HepG2 (cell line): ENCODE data around the gene ACSF3. TPM values are rescaled to one million over a fixed set of nuclear protein-coding genes. Genes with fewer than 3 reads are reported as not detected.

Experiments used
- ARHGAP35 ChIP-seq: sonication (generic); formaldehyde crosslinking; IDR thresholded peaks from 2 replicates; pipeline ENCODE4 v1.9.0; 2022; ENCODE audit warnings: mild to moderate bottlenecking, inconsistent platforms, moderate library complexity, missing genetic modification reagents, borderline replicate concordance
- BORCS8-MEF2B ChIP-seq: sonication (generic); formaldehyde crosslinking; IDR thresholded peaks from 2 replicates; pipeline ENCODE4 v1.8.0; 2022; ENCODE audit warnings: mild to moderate bottlenecking, missing genetic modification reagents
- CBX2 ChIP-seq, 2 experiments: fragments of 200-600 bp in 1 of 2; sonication (generic); formaldehyde crosslinking in 1 of 2; IDR thresholded peaks; 2 replicates each; pipeline versions ENCODE4 v1.7.0 to v1.8.1; 2018 to 2022; ENCODE audit warnings: low read depth in 2 of 2, low read length in 1 of 2, mild to moderate bottlenecking in 1 of 2, missing genetic modification reagents in 1 of 2
- CREB1 ChIP-seq, 2 experiments: fragments of 450-650 bp in 1 of 2; IDR thresholded peaks; 2 replicates each; pipeline ENCODE4 v1.6.1; 2016 to 2017; ENCODE audit warnings: control low read depth in 1 of 2, mild to moderate bottlenecking in 1 of 2, missing compliant biosample characterization in 1 of 2, missing genetic modification characterization in 1 of 2
- MAZ ChIP-seq, 2 experiments: sonication (generic) in 1 of 2; formaldehyde crosslinking in 1 of 2; IDR thresholded peaks; 2 replicates each; pipeline versions ENCODE4 v1.5.0 to v1.6.1; 2012 to 2020; ENCODE audit warnings: low read depth in 2 of 2, mild to moderate bottlenecking in 2 of 2, borderline replicate concordance in 1 of 2, improper control_type of control experiment in 1 of 2, low read length in 1 of 2, missing genetic modification reagents in 1 of 2, moderate library complexity in 1 of 2
- MEIS1 ChIP-seq: sonication (generic); formaldehyde crosslinking; IDR thresholded peaks from 2 replicates; pipeline ENCODE4 v1.9.0; 2021; ENCODE audit warnings: mild to moderate bottlenecking, missing genetic modification reagents, moderate library complexity, borderline replicate concordance
- NRL ChIP-seq: sonication (generic); formaldehyde crosslinking; IDR thresholded peaks from 2 replicates; pipeline ENCODE4 v1.5.0; 2020; ENCODE audit warnings: missing genetic modification reagents, mild to moderate bottlenecking, moderate library complexity, borderline replicate concordance
- TBX3 ChIP-seq: fragments of 450-650 bp; IDR thresholded peaks from 2 replicates; pipeline ENCODE4 v1.6.1; 2017; ENCODE audit warnings: antibody characterized with exemption, mild to moderate bottlenecking, inconsistent platforms, borderline replicate concordance
- ZFP62 ChIP-seq: sonication (generic); formaldehyde crosslinking; IDR thresholded peaks from 2 replicates; pipeline ENCODE4 v1.4.0; 2020; ENCODE audit warnings: missing genetic modification reagents
- ZNF224 ChIP-seq: sonication (generic); formaldehyde crosslinking; IDR thresholded peaks from 2 replicates; pipeline ENCODE4 v1.5.0; 2020; ENCODE audit warnings: mild to moderate bottlenecking, missing genetic modification reagents
- ZNF263 ChIP-seq: sonication (generic); formaldehyde crosslinking; IDR thresholded peaks from 2 replicates; pipeline ENCODE4 v1.4.0; 2020; ENCODE audit warnings: missing genetic modification reagents
- ZNF605 ChIP-seq: sonication (generic); formaldehyde crosslinking; IDR thresholded peaks from 2 replicates; pipeline ENCODE4 v1.8.0; 2022; ENCODE audit warnings: mild to moderate bottlenecking, missing genetic modification reagents
- ZNF607 ChIP-seq: sonication (generic); formaldehyde crosslinking; IDR thresholded peaks from 2 replicates; pipeline ENCODE4 v1.5.1; 2020; ENCODE audit warnings: missing genetic modification reagents, mild to moderate bottlenecking, borderline replicate concordance
- ZNF776 ChIP-seq: sonication (generic); formaldehyde crosslinking; IDR thresholded peaks from 2 replicates; pipeline ENCODE4 v1.4.0; 2020; ENCODE audit warnings: mild to moderate bottlenecking, missing genetic modification reagents
- polyA plus RNA-seq, 8 experiments: library from polyadenylated mRNA; depleted of rRNA in 3 of 8; stranded (reverse) in 7 of 8; unstranded in 1 of 8; fragments of >200 nt; fragmentation: Illumina TruSeq in 4 of 8; extraction: Trizol in 4 of 8; gene quantifications; 2 replicates each; pipeline versions ENCODE4 v1.2.1 to v1.2.3, GENCODE V29; 2011 to 2016; ENCODE audit warnings: low read depth in 4 of 8, missing spikeins in 1 of 8, mixed read lengths in 1 of 8; ENCODE audit not compliant: insufficient read depth in 1 of 8
- total RNA-seq, 5 experiments: library from RNA; depleted of rRNA; stranded (reverse); fragments of >200 nt; fragmentation: Illumina TruSeq; extraction: Trizol; gene quantifications; 2 replicates each; pipeline ENCODE4 v1.2.3, GENCODE V29; 2016; ENCODE audit warnings: low read depth in 1 of 5
- TF ChIP-seq, protein P1 (sequence below): sonication (generic); formaldehyde crosslinking; IDR thresholded peaks from 2 replicates; pipeline ENCODE4 v1.5.1; 2020; ENCODE audit warnings: missing genetic modification reagents, mild to moderate bottlenecking, borderline replicate concordance
- TF ChIP-seq, protein P2 (sequence below): sonication (generic); formaldehyde crosslinking; conservative IDR thresholded peaks from 2 replicates; pipeline ENCODE4 v1.5.0; 2020; ENCODE audit warnings: missing genetic modification reagents
- TF ChIP-seq, protein P3 (sequence below): IDR thresholded peaks from 2 replicates; pipeline ENCODE4 v1.6.1; 2016; ENCODE audit warnings: missing biosample characterization, missing genetic modification reagents, low read depth
- TF ChIP-seq, protein P4 (sequence below): sonication (generic); formaldehyde crosslinking; IDR thresholded peaks from 2 replicates; pipeline ENCODE4 v1.5.1; 2020; ENCODE audit warnings: mild to moderate bottlenecking, missing genetic modification reagents, moderate library complexity
- TF ChIP-seq, protein P5 (sequence below): sonication (generic); formaldehyde crosslinking; IDR thresholded peaks from 2 replicates; pipeline ENCODE4 v1.4.0; 2020; ENCODE audit warnings: mild to moderate bottlenecking, missing genetic modification reagents

ACSF3 gene
- total and polyA plus RNA-seq, 2 of the 13 experiments (the other 11 are each of a cell fraction or from before 2014, with no cell fraction given), result 14.9 to 30.6 TPM

DNA sequence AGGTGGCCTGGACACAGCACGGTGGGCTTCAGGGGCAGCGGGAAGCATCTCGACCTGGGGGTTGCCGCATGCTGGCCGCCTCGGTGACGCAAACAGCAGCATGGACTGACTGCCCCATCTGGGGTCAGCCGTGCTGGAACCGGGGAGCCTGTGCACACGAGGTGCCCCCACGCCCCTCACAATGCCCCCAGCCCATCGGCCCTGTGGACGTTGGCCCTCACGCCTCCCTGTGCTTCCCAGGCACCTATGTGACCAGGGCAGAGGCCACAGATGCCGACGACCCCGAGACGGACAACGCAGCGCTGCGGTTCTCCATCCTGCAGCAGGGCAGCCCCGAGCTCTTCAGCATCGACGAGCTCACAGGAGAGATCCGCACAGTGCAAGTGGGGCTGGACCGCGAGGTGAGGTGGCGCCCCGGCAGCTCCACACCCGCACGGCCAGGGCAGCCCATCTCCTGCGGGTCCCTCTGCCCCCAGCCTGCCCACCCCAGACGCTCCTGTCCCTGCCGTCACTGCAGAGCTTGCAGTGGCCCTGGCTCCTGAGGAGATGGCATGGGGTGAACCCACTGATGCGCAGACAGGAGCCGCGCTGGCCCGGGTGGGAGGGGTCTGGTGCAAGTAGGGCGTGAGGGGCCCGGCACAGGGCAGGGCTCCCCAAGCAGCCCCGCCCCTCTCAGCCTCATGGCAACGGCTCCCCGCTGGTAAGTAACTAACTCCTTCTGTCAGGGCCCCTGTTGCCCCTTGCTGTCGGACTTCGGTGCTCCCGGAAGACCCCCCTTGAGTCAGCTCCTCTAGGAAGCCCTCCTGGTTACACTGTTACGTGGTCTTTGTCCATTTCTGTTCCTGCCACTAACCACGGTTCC lies 91.5 kb downstream of the ACSF3 start (continued):
- no peak for TF ChIP-seq CREB1 (IDR thresholded peaks at IDR 0.05)
- no peak for TF ChIP-seq CREB1 (CRISPR knock-in tag; IDR thresholded peaks at IDR 0.05)
- 0 out of 2 replicates have a peak, but pooled peaks have one; percentile 19 for TF ChIP-seq MAZ (IDR thresholded peaks at IDR 0.05; ENCODE audit: borderline replicate concordance, low read depth, low read length)
- TF ChIP-seq MAZ (CRISPR knock-in tag; IDR thresholded peaks at IDR 0.05; ENCODE audit: low read depth), result no peak
- TF ChIP-seq NRL, result 0 out of 2 replicates have a peak, but pooled peaks have one; percentile 14
- TF ChIP-seq ZNF263 (CRISPR knock-in tag), result peak; percentile 32; the same call in 1 of the 2 replicates
- TF ChIP-seq, protein P1, sequence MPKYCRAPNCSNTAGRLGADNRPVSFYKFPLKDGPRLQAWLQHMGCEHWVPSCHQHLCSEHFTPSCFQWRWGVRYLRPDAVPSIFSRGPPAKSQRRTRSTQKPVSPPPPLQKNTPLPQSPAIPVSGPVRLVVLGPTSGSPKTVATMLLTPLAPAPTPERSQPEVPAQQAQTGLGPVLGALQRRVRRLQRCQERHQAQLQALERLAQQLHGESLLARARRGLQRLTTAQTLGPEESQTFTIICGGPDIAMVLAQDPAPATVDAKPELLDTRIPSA (CRISPR knock-in tag), result no peak
- TF ChIP-seq, protein P2, sequence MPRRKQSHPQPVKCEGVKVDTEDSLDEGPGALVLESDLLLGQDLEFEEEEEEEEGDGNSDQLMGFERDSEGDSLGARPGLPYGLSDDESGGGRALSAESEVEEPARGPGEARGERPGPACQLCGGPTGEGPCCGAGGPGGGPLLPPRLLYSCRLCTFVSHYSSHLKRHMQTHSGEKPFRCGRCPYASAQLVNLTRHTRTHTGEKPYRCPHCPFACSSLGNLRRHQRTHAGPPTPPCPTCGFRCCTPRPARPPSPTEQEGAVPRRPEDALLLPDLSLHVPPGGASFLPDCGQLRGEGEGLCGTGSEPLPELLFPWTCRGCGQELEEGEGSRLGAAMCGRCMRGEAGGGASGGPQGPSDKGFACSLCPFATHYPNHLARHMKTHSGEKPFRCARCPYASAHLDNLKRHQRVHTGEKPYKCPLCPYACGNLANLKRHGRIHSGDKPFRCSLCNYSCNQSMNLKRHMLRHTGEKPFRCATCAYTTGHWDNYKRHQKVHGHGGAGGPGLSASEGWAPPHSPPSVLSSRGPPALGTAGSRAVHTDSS (CRISPR knock-in tag), result no peak
- peak; percentile 24; the same call in 1 of the 2 replicates for TF ChIP-seq TBX3
- TF ChIP-seq, protein P3, sequence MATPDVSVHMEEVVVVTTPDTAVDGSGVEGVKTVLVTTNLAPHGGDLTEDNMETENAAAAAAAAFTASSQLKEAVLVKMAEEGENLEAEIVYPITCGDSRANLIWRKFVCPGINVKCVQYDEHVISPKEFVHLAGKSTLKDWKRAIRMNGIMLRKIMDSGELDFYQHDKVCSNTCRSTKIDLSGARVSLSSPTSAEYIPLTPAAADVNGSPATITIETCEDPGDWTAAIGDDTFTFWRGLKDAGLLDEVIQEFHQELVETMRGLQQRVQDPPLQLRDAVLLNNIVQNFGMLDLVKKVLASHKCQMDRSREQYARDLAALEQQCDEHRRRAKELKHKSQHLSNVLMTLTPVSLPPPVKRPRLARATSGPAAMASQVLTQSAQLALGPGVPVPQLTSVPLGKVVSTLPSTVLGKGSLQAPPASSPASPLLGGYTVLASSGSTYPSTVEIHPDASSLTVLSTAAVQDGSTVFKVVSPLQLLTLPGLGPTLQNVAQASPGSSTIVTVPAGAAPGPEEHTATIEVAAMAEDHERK (CRISPR knock-in tag), result no peak
- 0 out of 2 replicates have a peak, but pooled peaks have one; percentile 70 for TF ChIP-seq ZNF607 (CRISPR knock-in tag)
- TF ChIP-seq ARHGAP35 (CRISPR knock-in tag), result 0 out of 2 replicates have a peak, but pooled peaks have one; percentile 32
- no peak for TF ChIP-seq BORCS8-MEF2B (CRISPR knock-in tag)
- TF ChIP-seq, protein P4, sequence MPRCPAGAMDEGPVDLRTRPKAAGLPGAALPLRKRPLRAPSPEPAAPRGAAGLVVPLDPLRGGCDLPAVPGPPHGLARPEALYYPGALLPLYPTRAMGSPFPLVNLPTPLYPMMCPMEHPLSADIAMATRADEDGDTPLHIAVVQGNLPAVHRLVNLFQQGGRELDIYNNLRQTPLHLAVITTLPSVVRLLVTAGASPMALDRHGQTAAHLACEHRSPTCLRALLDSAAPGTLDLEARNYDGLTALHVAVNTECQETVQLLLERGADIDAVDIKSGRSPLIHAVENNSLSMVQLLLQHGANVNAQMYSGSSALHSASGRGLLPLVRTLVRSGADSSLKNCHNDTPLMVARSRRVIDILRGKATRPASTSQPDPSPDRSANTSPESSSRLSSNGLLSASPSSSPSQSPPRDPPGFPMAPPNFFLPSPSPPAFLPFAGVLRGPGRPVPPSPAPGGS, result 0 out of 2 replicates have a peak, but pooled peaks have one; percentile 33
- no peak for TF ChIP-seq MEIS1 (CRISPR knock-in tag)
- TF ChIP-seq, protein P5, sequence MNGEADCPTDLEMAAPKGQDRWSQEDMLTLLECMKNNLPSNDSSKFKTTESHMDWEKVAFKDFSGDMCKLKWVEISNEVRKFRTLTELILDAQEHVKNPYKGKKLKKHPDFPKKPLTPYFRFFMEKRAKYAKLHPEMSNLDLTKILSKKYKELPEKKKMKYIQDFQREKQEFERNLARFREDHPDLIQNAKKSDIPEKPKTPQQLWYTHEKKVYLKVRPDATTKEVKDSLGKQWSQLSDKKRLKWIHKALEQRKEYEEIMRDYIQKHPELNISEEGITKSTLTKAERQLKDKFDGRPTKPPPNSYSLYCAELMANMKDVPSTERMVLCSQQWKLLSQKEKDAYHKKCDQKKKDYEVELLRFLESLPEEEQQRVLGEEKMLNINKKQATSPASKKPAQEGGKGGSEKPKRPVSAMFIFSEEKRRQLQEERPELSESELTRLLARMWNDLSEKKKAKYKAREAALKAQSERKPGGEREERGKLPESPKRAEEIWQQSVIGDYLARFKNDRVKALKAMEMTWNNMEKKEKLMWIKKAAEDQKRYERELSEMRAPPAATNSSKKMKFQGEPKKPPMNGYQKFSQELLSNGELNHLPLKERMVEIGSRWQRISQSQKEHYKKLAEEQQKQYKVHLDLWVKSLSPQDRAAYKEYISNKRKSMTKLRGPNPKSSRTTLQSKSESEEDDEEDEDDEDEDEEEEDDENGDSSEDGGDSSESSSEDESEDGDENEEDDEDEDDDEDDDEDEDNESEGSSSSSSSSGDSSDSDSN (CRISPR knock-in tag), result peak; percentile 37
- no peak; the same call in 1 of the 2 replicates for TF ChIP-seq ZNF605 (CRISPR knock-in tag)
- TF ChIP-seq ZFP62 (CRISPR knock-in tag), result no peak
- no peak for TF ChIP-seq CBX2 (IDR thresholded peaks at IDR 0.05; ENCODE audit: low read depth, low read length)
- no peak for TF ChIP-seq CBX2 (CRISPR knock-in tag; IDR thresholded peaks at IDR 0.05; ENCODE audit: low read depth)
- TF ChIP-seq ZNF776 (CRISPR knock-in tag), result peak; percentile 29; the same call in 1 of the 2 replicates
- TF ChIP-seq ZNF224, result peak; percentile 62; the same call in 1 of the 2 replicates
